ENCODE results near the gene SFXN3. TPM values are rescaled to one million over a fixed set of nuclear protein-coding genes. Genes with fewer than 3 reads are reported as not detected.

Gene SFXN3
- total and polyA plus RNA-seq, 2 of the 8 experiments (the other 6 are each of a cell fraction or from before 2014, with no cell fraction given): 2.6 to 2.8 TPM

GRCh38 chr10:101029520-101030295 is 1.3 kb upstream of the SFXN3 start (continued):
- TF ChIP-seq MAX (IDR thresholded peaks at IDR 0.05): peak; percentile 49; the same call in 1 of the 2 replicates
- no peak for TF ChIP-seq CHD1 (IDR thresholded peaks at IDR 0.05; ENCODE audit: low read depth, low read length)
- no peak for TF ChIP-seq JUN (IDR thresholded peaks at IDR 0.05; ENCODE audit: low read depth, low read length)
- no peak for TF ChIP-seq EZH2 (IDR thresholded peaks at IDR 0.05; ENCODE audit: low read depth, low read length, severe bottlenecking)
- TF ChIP-seq RBBP5 (IDR thresholded peaks at IDR 0.05; ENCODE audit: borderline replicate concordance, low read depth, low read length): no peak
- TF ChIP-seq BACH1 (IDR thresholded peaks at IDR 0.05; ENCODE audit: low read length): no peak
- no peak for TF ChIP-seq SIX5 (IDR thresholded peaks at IDR 0.05; ENCODE audit: low read depth, low read length)
- TF ChIP-seq, protein P1, sequence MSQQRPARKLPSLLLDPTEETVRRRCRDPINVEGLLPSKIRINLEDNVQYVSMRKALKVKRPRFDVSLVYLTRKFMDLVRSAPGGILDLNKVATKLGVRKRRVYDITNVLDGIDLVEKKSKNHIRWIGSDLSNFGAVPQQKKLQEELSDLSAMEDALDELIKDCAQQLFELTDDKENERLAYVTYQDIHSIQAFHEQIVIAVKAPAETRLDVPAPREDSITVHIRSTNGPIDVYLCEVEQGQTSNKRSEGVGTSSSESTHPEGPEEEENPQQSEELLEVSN (IDR thresholded peaks at IDR 0.05): 0 out of 2 replicates have a peak, but pooled peaks have one; percentile 20
- TF ChIP-seq FOSL1 (IDR thresholded peaks at IDR 0.05; ENCODE audit: insufficient read depth, low read depth, low read length): no peak
- TF ChIP-seq GTF2F1 (IDR thresholded peaks at IDR 0.05; ENCODE audit: borderline replicate concordance, low read depth, low read length): no peak
- no peak for TF ChIP-seq KDM1A (IDR thresholded peaks at IDR 0.05; ENCODE audit: borderline replicate concordance, low read length)
- TF ChIP-seq, protein P2, sequence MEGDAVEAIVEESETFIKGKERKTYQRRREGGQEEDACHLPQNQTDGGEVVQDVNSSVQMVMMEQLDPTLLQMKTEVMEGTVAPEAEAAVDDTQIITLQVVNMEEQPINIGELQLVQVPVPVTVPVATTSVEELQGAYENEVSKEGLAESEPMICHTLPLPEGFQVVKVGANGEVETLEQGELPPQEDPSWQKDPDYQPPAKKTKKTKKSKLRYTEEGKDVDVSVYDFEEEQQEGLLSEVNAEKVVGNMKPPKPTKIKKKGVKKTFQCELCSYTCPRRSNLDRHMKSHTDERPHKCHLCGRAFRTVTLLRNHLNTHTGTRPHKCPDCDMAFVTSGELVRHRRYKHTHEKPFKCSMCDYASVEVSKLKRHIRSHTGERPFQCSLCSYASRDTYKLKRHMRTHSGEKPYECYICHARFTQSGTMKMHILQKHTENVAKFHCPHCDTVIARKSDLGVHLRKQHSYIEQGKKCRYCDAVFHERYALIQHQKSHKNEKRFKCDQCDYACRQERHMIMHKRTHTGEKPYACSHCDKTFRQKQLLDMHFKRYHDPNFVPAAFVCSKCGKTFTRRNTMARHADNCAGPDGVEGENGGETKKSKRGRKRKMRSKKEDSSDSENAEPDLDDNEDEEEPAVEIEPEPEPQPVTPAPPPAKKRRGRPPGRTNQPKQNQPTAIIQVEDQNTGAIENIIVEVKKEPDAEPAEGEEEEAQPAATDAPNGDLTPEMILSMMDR (IDR thresholded peaks at IDR 0.05; ENCODE audit: control extremely low read depth in 1 of 3, insufficient read depth in 1 of 3, low read depth in 1 of 3, low read length in 3 of 3): peak; percentile 13 to 64 (median 60); a peak in 2 of 4 replicates
- TF ChIP-seq SP4 (IDR thresholded peaks at IDR 0.05; ENCODE audit: low read length): no peak
- no peak for TF ChIP-seq BCL11A (IDR thresholded peaks at IDR 0.05; ENCODE audit: low read depth in 2 of 2, low read length in 2 of 2)

All from H1 (cell line).